NCI-H187 (cell line): Measurements from ENCODE around the gene BABAM1.
"Not testable (repeated sequence)": the region's sequence is repeated elsewhere in the genome, so short reads cannot be mapped to it uniquely, and the experiment has no call there.

Experiments used
- DNase-seq, 2 experiments: peaks; one replicate each; lab custom pipeline; 2025; lab: John Stamatoyannopoulos, UW

Gene BABAM1

GRCh38 chr19:17275441-17276175 is 8.4 kb downstream of the BABAM1 start:
- DNase-seq: no peak

DNA sequence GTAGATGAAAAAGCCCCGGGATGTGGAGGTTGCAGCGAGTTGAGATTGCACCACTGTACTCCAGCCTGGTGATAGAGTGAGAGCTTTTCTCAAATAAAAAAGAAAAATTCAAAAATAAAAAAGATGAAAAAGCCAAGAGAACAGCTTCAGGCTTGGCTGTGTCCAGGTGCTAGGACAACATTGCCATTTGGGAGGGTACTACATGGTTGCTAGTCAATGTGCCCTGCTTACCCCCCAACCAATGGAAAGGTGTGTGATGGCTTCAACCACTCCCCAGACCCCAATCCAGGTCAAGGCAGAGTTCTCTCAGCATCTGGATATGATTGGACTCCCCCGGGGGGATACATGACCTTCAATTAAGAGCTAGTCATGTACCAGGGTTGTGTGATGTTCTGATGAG is 12.2 kb downstream of the BABAM1 start:
- no peak for DNase-seq

- DNase-seq: no peak
These were observed 14.4 kb downstream of the BABAM1 start, which contains the start of gene ANKLE1 for GRCh38 chr19:17281391-17282304. Gene ANKLE1 (plus strand): TSS chr19:17281901. CDS start chr19:17281921, 20 bp downstream.

DNA sequence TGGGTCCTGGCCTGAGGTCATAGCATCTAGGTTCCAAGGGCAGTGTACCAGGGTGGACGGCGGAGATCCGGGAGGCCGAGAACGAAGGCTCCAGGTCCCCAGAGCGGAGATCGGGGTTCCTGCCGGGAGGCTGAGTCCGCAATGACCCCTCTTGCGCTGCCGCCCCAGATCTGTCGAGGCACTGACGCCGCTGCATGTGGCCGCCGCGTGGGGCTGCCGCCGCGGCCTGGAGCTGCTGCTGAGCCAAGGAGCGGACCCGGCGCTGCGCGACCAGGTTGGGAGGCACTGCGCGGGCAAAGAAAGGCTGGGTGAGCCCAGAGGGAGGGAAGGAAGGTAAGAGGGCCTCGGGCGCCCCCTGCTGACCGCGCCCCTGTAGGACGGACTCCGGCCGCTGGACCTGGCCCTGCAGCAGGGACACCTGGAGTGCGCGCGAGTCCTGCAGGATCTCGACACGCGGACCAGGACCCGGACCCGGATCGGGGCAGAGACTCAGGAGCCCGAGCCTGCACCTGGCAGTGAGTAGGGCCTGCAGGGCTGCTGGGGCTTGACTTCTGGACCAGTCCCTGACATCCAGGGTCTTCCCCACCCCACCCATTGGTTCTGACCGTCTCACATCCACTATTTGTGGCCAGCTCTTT is 15.4 kb downstream of the BABAM1 start:
- peak; percentile 31 to 33 for DNase-seq

DNA sequence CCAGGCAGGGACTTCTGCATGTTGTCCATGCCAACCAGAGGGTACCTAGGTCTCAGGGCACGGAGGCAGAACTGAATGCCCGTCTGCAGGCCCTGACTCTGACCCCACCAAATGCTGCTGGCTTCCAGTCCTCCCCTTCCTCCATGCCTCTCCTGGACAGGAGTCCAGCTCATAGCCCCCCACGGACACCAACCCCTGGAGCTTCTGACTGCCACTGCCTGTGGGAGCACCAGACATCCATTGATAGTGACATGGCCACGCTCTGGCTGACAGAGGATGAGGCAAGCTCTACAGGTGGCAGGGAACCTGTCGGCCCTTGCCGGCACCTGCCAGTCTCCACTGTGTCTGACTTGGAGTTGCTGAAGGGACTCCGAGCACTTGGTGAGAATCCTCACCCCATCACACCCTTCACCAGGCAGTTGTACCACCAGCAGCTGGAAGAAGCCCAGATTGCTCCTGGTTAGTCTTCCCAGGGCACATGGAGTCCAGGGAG is 16.3 kb downstream of the BABAM1 start:
- no peak for DNase-seq

DNA sequence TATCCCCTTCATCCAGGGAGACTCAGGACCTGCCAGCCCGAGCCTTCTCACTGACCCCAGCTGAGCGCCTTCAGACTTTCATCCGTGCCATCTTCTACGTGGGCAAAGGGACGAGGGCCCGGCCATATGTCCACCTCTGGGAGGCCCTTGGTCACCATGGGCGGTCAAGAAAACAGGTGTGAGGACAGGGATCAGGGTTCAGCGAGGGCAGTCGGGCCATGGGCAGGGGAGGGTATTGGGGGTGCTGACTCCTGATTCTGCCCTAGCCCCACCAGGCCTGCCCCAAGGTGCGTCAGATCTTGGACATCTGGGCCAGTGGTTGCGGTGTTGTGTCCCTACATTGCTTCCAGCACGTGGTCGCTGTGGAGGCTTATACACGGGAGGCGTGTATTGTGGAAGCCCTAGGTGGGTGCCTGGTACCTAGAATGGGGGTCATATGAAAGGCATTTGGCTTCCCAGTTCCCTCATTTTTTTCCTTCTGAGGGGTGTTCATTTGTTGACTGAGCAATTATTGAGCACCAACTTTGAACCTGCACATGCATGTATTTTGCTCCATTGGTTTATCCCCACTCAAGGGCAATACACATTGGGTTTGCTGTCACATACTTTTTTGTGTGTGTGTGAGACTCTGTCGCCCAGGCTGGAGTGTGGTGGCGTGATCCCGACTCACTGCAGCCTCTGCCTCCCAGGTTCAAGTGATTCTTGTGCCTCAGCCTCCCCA is 18.3 kb downstream of the BABAM1 start:
- DNase-seq: no peak

GRCh38 chr19:17286263-17286662 is 19.0 kb downstream of the BABAM1 start:
- DNase-seq: no peak

GRCh38 chr19:17286752-17287151 is 19.5 kb downstream of the BABAM1 start:
- DNase-seq: no peak

- DNase-seq: no peak
These were observed 22.2 kb downstream of the BABAM1 start for GRCh38 chr19:17289489-17289888.

GRCh38 chr19:17292301-17293074 is 25.2 kb downstream of the BABAM1 start:
- DNase-seq: no peak

- DNase-seq: no peak
These were observed 26.4 kb downstream of the BABAM1 start for GRCh38 chr19:17293605-17294004.

- DNase-seq: no peak
These were observed 27.0 kb downstream of the BABAM1 start for GRCh38 chr19:17294051-17294891.

- DNase-seq: not testable (repeated sequence)
These were observed 28.3 kb downstream of the BABAM1 start for GRCh38 chr19:17295551-17295950.

- DNase-seq: no peak
These were observed 29.0 kb downstream of the BABAM1 start for GRCh38 chr19:17296273-17296672.

DNA sequence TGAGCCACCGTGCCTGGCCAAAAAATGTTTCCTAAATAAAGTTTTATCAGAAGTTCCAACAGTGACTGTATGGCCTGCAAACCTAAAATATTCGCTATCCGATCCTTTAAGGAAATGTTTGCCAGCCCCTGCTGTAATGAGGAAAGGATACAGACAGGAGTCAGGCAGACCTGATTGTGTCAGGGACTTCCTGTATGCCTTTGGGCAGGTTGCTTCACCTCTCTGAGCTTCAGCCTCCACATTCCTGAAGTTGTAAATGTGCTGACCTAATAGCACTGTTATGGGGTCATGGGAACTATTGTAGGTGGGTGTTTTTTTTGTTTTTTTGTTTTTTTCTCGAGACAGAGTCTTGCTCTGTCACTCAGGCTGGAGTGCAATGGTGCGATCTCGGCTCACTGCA is 29.7 kb downstream of the BABAM1 start:
- no peak for DNase-seq

DNA sequence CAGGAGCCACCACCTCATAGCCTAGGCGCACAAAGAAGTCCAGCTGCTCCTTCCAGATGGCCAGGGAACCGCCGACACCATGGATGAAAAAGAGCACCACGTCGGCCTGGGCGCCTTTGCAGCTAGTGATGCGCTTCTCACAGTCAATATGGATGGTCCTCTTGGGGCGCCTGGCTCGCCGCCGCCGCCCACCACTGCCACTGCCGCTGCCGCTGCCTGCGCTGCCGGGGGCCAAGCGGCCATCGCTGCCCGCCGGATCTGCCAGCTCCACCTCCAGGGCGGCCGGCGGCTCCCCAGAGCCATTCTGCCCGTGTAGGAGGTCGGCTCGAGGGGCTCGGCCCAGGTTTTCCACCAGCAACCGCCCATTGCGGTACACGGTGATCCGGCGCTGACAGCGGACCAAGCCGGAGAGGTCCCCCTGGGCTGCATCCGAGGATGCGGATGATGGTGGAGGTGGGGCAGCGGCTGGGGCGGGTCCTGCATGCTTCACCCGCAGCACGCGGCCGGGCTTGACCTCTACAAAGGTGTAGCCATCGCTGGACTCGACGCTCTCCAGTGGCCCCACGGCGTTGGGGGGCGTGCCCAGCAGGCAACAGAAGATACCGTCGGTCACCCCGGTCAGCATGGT is 33.9 kb downstream of the BABAM1 start:
- DNase-seq: no peak

DNA sequence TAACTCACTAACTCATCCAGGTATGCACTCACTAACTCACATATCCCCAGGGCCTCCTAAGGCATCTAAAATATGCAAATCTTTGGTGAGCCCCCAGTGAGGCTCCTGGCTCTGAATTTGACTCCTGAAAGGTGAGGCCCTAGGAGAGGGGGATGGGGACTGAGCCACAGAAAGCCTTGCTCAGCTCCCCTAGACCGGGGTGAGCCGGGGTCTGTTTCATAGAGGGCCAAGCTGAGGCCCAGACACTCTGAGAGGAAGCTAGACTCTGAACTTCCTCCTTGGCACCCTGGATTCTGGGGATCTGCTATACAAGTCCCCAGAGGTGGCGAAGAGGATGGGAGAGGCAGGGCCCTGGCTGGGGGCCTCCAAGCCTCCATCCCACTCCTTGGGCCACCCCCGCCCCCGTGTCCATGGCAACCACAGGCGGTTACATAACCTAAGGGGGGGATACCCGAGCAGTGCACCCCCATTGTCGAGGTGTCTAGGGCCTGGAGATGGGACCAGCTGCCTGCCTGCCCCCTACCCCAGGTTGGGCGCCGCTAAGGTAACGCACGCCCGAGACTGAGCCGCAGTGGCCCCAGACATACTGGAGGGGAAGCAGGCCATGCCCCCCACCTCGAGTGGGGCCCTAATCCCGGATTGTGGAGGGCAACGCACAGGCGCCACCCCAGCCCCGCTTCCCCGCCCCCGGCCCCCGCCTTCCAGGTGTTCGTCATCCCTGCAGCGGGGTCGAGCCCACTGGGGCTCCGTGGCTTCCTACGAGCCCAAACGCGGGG is 35.3 kb downstream of the BABAM1 start:
- DNase-seq: no peak

GRCh38 chr19:17303167-17303939 is 36.1 kb downstream of the BABAM1 start, which contains the start of gene ABHD8:
Gene ABHD8 (minus strand): TSS chr19:17303425. CDS start chr19:17301616, 1,809 bp downstream.
- peak; percentile 51 to 77 for DNase-seq
